Neuronal stem cell (in vitro differentiated cells): ENCODE data around the gene PCDH1.
A peak's percentile ranks its signal among the peaks of the same experiment; 100 is the strongest.

ENCODE experiments used
- DNase-seq: peaks from one replicate; pipeline ENCODE4 v3.0.0-alpha.2; 2013; ENCODE audit warnings: low spot score
- H2AFZ ChIP-seq: one replicate; pipeline ENCODE4 v1.6.1; 2013; ENCODE audit warnings: mild to moderate bottlenecking, low read length, inconsistent platforms
- H2AK5ac ChIP-seq: 2 replicates; pipeline ENCODE4 v1.6.1; 2013; ENCODE audit warnings: low read depth, mild to moderate bottlenecking, inconsistent platforms, low read length, moderate library complexity, mixed read lengths
- H2BK120ac ChIP-seq: 2 replicates; pipeline ENCODE4 v1.6.1; 2013; ENCODE audit warnings: low read depth, mild to moderate bottlenecking, inconsistent platforms, low read length, moderate library complexity, mixed read lengths
- H2BK12ac ChIP-seq: one replicate; pipeline ENCODE4 v1.6.1; 2013; ENCODE audit warnings: low read length, inconsistent platforms
- H2BK15ac ChIP-seq: 2 replicates; pipeline ENCODE4 v1.6.1; 2013; ENCODE audit warnings: mild to moderate bottlenecking, low read length, inconsistent platforms, mixed read lengths
- H2BK5ac ChIP-seq: one replicate; pipeline ENCODE4 v1.6.1; 2013; ENCODE audit warnings: inconsistent platforms, mild to moderate bottlenecking, low read length, moderate library complexity
- H3K14ac ChIP-seq: one replicate; pipeline ENCODE4 v1.6.1; 2013; ENCODE audit warnings: low read length, inconsistent platforms
- H3K18ac ChIP-seq: 2 replicates; pipeline ENCODE4 v1.6.1; 2013; ENCODE audit warnings: low read length, inconsistent platforms
- H3K23ac ChIP-seq: 2 replicates; pipeline ENCODE4 v1.6.1; 2013; ENCODE audit warnings: low read depth, mild to moderate bottlenecking, mixed read lengths, low read length, inconsistent platforms; ENCODE audit not compliant: poor library complexity
- H3K27ac ChIP-seq: replicated peaks from 3 replicates; pipeline ENCODE4 v1.5.1; 2013; ENCODE audit warnings: low read length, inconsistent platforms
- H3K27me3 ChIP-seq, 3 experiments: 2 replicates each; pipeline ENCODE4 v1.6.1; 2013; ENCODE audit warnings: low read length in 3 of 3, mild to moderate bottlenecking in 2 of 3, inconsistent platforms in 1 of 3, low read depth in 1 of 3, mixed read lengths in 1 of 3, moderate library complexity in 1 of 3; ENCODE audit not compliant: control insufficient read depth in 3 of 3, insufficient read depth in 3 of 3
- H3K36me3 ChIP-seq, 2 donors: replicated peaks in 1 of 2; 2 replicates each; pipeline ENCODE4 v1.6.1; 2013; ENCODE audit warnings: low read length in 2 of 2; ENCODE audit not compliant: control insufficient read depth in 2 of 2, insufficient read depth in 2 of 2
- H3K4ac ChIP-seq: 2 replicates; pipeline ENCODE4 v1.6.1; 2013; ENCODE audit warnings: inconsistent platforms, mild to moderate bottlenecking, low read length, moderate library complexity
- H3K4me1 ChIP-seq, 2 donors: 1 replicate in 1 of 2; 2 replicates in 1 of 2; pipeline ENCODE4 v1.6.1; 2013; ENCODE audit warnings: low read length in 2 of 2, low read depth in 1 of 2; ENCODE audit not compliant: control insufficient read depth in 2 of 2, insufficient read depth in 1 of 2
- H3K4me2 ChIP-seq: one replicate; pipeline ENCODE4 v1.6.1; 2013; ENCODE audit warnings: mild to moderate bottlenecking, low read length, inconsistent platforms; ENCODE audit not compliant: insufficient read depth, poor library complexity, severe bottlenecking
- H3K4me3 ChIP-seq, 2 donors: 2 replicates each; pipeline ENCODE4 v1.5.1; 2013; ENCODE audit warnings: low read length in 2 of 2, mild to moderate bottlenecking in 2 of 2, inconsistent platforms in 1 of 2, moderate library complexity in 1 of 2
- H3K79me1 ChIP-seq: one replicate; pipeline ENCODE4 v1.6.1; 2013; ENCODE audit warnings: low read depth, mild to moderate bottlenecking, inconsistent platforms, low read length, moderate library complexity
- H3K9ac ChIP-seq: one replicate; pipeline ENCODE4 v1.6.1; 2013; ENCODE audit warnings: mild to moderate bottlenecking, low read depth, low read length, inconsistent platforms; ENCODE audit not compliant: poor library complexity
- H3K9me3 ChIP-seq, 2 donors: replicated peaks in 1 of 2; 2 replicates each; pipeline versions ENCODE3 to v1.6.1; 2013; ENCODE audit warnings: low read length in 2 of 2, mild to moderate bottlenecking in 2 of 2, inconsistent platforms in 1 of 2, low read depth in 1 of 2, mixed read lengths in 1 of 2, moderate library complexity in 1 of 2; ENCODE audit not compliant: control insufficient read depth in 2 of 2, insufficient read depth in 1 of 2
- H4K8ac ChIP-seq: one replicate; pipeline ENCODE4 v1.6.1; 2013; ENCODE audit warnings: low read depth, mild to moderate bottlenecking, inconsistent platforms, low read length, moderate library complexity
- H4K91ac ChIP-seq: one replicate; pipeline ENCODE4 v1.6.1; 2013; ENCODE audit warnings: low read length, low read depth, mild to moderate bottlenecking, inconsistent platforms; ENCODE audit not compliant: poor library complexity
- WGBS, 2 donors: extraction: QIAGEN DNeasy Blood & Tissue Kit; methylation state at CpG; one replicate each; pipeline ENCODE4 v1.1.7; 2013; ENCODE audit warnings: missing lambda C conversion rate in 2 of 2, mixed read lengths in 1 of 2; ENCODE audit not compliant: insufficient read length in 2 of 2, insufficient replicate concordance in 1 of 2; ENCODE audit errors: extremely low coverage in 2 of 2; 5-methylcytosine and 5-hydroxymethylcytosine counted together

The PCDH1 gene

DNA sequence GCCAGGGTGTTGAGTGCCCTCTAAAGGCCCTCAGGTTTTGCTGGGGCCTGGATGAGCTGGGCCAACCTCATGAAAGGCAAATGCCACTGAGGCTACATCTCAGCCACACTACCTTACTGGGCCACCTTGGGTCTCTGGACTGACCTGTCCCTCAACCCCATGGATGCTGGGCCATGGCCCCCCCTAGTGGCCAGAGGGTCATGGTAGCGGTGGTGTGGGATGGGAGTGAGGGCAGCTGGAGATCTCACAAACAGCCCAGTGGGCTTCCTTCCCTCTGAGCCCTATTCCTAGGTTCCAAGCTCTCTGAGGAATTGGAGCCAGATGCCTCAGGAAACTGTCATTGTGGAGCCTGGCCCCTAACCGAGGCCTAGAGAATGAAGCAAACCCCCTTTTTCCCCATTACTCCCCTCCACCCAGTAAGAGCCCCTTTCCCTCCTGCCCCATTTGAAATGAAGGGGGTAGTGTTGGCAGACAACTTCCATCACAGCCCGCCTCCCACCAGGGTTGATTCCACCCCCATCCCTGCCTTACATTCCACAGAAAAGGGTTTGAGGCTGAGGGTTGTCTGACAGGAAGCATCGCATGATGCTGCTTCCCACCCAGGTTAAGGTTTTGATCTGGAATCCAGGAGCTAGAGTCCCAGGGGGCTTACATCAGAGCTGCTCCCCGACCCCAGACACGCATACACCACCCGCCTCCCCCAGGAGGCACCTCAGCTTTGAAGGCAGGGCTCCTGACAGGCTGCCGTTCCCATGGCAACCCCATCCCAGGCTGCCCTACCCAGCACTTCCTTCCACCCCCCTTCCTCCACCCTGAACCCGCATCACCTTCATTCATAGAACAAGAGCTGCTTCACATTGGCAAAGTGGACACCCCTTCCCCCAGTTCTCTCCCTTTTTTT is 63.9 kb downstream of the PCDH1 start:
- H3K36me3 ChIP-seq: no peaks in the 10 kb centered on the region
- no peaks in the 10 kb centered on the region for H3K79me1 ChIP-seq
- H3K23ac ChIP-seq: no peak overlapping the region
- peaks cover 34 to 48% of the 10 kb centered on the region in 2 donors for H3K4me1 ChIP-seq
- no peak overlapping the region for H2BK12ac ChIP-seq
- DNase-seq: peak; percentile 64
- no peaks in the 10 kb centered on the region for H3K27me3 ChIP-seq
- H3K4ac ChIP-seq: no peak overlapping the region
- peak overlapping the region; percentile 34 for H3K18ac ChIP-seq
- H4K8ac ChIP-seq: no peak overlapping the region
- no peak overlapping the region for H2BK120ac ChIP-seq
- H2BK15ac ChIP-seq: no peak overlapping the region
- H3K27ac ChIP-seq: peak overlapping the region; percentile 3
- no peak overlapping the region for H4K91ac ChIP-seq
- no CpG with 5 or more reads among the region's 9 CpGs for WGBS, 2 donors
- peak overlapping the region; percentile 7 for H2AK5ac ChIP-seq
- H2AFZ ChIP-seq: no peak overlapping the region
- no peak overlapping the region for H3K4me3 ChIP-seq
- H3K9me3 ChIP-seq: no peaks in the 10 kb centered on the region
- H3K4me2 ChIP-seq: peak overlapping the region; percentile 2
- H2BK5ac ChIP-seq: peak overlapping the region; percentile 35
- H3K14ac ChIP-seq: no peak overlapping the region
- no peak overlapping the region for H3K9ac ChIP-seq

DNA sequence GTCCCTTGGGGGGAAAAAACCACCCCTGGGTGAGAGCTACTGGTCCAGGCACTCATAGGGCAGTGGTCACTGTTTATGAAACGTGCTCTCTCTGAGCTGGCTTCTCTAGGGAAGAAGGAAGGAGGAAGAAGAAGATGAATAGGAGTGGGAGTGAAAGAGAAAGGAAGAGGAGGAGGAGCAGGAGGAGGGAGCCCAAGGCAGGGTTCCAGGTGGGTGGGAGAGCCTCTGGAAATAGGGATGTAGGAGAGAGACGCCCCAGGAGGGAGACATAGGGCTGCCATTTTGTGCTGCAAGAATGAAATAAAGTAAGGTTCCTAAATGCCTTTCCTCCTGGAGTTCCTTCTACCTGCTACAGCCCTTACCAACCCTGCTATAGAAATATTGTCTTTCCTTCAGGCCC is 65.7 kb downstream of the PCDH1 start:
- Histone ChIP-seq H2AK5ac (no peak overlapping the region), H3K9ac (no peak overlapping the region), H3K14ac (no peak overlapping the region), H2AFZ (peak overlapping the region; percentile 91), H3K36me3 (no peaks in the 10 kb centered on the region), H2BK12ac (no peak overlapping the region), H2BK15ac (no peak overlapping the region), H3K4me1 (peaks cover 33 to 49% of the 10 kb centered on the region in 2 donors), H4K8ac (no peak overlapping the region), H3K27ac (no peak overlapping the region), H3K79me1 (no peaks in the 10 kb centered on the region), H3K9me3 (no peaks in the 10 kb centered on the region), H4K91ac (no peak overlapping the region), H3K27me3 (no peaks in the 10 kb centered on the region), H3K4me3 (peak overlapping the region in 1 of 2 donors; percentile 48), H3K4ac (no peak overlapping the region), H3K4me2 (no peak overlapping the region), H2BK120ac (no peak overlapping the region), H3K18ac (peak overlapping the region; percentile 76), H3K23ac (no peak overlapping the region), H2BK5ac (no peak overlapping the region)
- no CpG with 5 or more reads among the region's 2 CpGs for WGBS, 2 donors
- DNase-seq: no peak

DNA sequence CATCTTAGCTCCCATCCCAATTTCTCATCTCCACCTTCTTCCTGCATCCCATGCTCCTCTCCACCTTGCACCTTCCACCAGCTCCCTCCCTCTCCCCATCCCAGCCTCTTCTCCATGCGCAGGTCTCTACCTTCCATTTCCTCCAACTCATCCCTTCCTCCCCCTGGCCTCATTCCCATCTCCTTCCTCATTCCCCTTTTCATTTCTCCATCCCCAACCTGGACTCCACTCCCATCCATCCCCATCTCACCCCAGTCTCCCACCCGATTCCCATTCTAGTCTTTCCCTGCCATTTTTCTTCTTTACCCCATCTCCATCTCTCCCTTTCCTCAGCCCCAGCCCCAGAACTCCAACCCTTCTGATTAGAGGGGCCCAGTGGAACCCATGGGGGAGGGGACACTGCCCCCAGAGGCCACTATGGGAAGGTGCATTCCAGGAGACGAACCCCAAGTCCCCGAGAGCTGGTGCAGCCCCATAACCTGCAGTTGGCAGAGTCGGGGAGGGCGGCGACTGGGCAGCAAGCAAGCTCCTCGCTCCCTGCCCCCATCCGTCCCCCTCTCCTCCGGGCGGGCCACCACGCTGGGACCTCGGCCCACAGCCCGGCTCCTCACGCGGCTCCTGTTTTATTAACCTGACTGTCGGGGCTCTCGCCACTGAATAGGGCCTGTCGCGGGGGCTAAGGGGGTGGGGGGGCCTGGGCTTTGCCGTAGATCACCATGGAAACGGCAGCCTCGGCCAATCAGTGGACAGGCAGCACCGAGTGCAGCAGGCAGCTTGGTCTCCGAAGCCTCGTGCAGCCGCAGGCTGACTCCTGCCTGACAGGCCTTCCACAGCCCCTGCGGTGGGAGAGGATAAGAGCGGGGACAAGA is 66.7 kb downstream of the PCDH1 start:
- peak overlapping the region; percentile 91 for H2AFZ ChIP-seq
- peak overlapping the region; percentile 90 for H3K18ac ChIP-seq
- H4K8ac ChIP-seq: peak overlapping the region; percentile 53
- WGBS, 2 donors: no CpG with 5 or more reads among the region's 29 CpGs
- H3K9ac ChIP-seq: peak overlapping the region; percentile 63
- H3K4ac ChIP-seq: no peak overlapping the region
- no peak overlapping the region for H4K91ac ChIP-seq
- peak; percentile 69 for DNase-seq
- no peak overlapping the region for H3K14ac ChIP-seq
- peak overlapping the region; percentile 32 for H3K27ac ChIP-seq
- no peaks in the 10 kb centered on the region for H3K9me3 ChIP-seq
- no peaks in the 10 kb centered on the region for H3K36me3 ChIP-seq
- peaks cover 30 to 46% of the 10 kb centered on the region in 2 donors for H3K4me1 ChIP-seq
- H2AK5ac ChIP-seq: peak overlapping the region; percentile 18
- H3K23ac ChIP-seq: no peak overlapping the region
- no peaks in the 10 kb centered on the region for H3K27me3 ChIP-seq
- H3K4me3 ChIP-seq: peak overlapping the region in 1 of 2 donors; percentile 48
- peak overlapping the region; percentile 70 for H3K4me2 ChIP-seq
- H3K79me1 ChIP-seq: no peaks in the 10 kb centered on the region
- H2BK12ac ChIP-seq: no peak overlapping the region
- H2BK5ac ChIP-seq: no peak overlapping the region
- H2BK15ac ChIP-seq: peak overlapping the region; percentile 67
- no peak overlapping the region for H2BK120ac ChIP-seq

DNA sequence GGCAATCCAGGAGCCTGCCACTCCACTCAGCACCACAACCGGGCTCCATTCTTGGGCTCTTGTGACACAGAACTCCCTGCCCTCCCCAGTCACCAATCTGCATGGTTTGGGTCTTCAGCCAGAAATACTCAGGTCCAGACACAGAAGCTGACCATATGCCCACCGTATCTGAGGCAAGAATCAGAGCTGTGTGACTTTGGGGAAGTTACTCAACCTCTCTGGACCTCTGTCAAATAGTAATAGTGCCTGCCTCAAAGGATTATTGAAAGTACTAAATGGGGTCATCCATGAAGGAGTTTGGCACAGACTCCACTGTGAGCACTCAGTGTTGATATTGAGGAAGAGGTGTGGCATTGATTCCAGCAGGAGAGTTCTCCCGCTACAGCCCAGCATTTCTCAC is 67.5 kb downstream of the PCDH1 start:
- H4K91ac ChIP-seq: no peak overlapping the region
- no peak overlapping the region for H2BK12ac ChIP-seq
- H3K4me2 ChIP-seq: no peak overlapping the region
- no CpG with 5 or more reads among the region's 3 CpGs for WGBS, 2 donors
- H2BK5ac ChIP-seq: no peak overlapping the region
- no peak overlapping the region for H2BK120ac ChIP-seq
- no peak overlapping the region for H3K18ac ChIP-seq
- DNase-seq: no peak
- no peak overlapping the region for H3K9ac ChIP-seq
- H4K8ac ChIP-seq: no peak overlapping the region
- H3K36me3 ChIP-seq: no peaks in the 10 kb centered on the region
- H2AK5ac ChIP-seq: peak overlapping the region; percentile 18
- no peaks in the 10 kb centered on the region for H3K79me1 ChIP-seq
- H3K27me3 ChIP-seq: no peaks in the 10 kb centered on the region
- no peak overlapping the region for H3K4ac ChIP-seq
- H3K14ac ChIP-seq: no peak overlapping the region
- no peak overlapping the region for H3K4me3 ChIP-seq
- no peak overlapping the region for H2AFZ ChIP-seq
- H2BK15ac ChIP-seq: peak overlapping the region; percentile 67
- peaks cover 32 to 49% of the 10 kb centered on the region in 2 donors for H3K4me1 ChIP-seq
- no peak overlapping the region for H3K23ac ChIP-seq
- no peak overlapping the region for H3K27ac ChIP-seq
- H3K9me3 ChIP-seq: no peaks in the 10 kb centered on the region
